NCI-H526 treated with DMSO at 0.1 percent for 48 hours (cell line): ENCODE results near the gene MAP3K5.

ENCODE experiments used
- DNase-seq: peaks from one replicate; lab custom pipeline; 2025; lab: John Stamatoyannopoulos, UW

Gene MAP3K5

GRCh38 chr6:136571065-136571464, 221.2 kb downstream of the MAP3K5 start:
- no peak for DNase-seq

- no peak for DNase-seq
These were observed 224.1 kb downstream of the MAP3K5 start for GRCh38 chr6:136568129-136568528.

DNA sequence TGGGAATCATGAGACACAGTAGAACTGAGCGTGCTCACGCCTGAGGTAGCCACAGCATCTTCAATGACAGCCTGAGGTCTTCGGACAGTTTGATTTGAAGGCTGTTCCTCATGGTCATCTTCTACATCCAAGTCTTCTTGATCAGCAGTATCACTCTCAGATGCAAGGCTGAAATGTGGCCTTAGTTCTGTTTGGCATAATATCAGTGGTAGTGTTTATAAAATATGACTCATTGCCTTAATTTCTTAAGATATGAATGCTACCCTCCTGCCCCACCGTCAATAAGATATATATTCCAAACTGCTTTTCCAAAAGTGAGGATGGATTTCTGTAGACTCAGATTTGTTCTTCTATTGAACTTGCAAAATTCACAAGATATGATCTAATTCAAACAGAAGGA, 224.6 kb downstream of the MAP3K5 start:
- no peak for DNase-seq

GRCh38 chr6:136566851-136567250, 225.4 kb downstream of the MAP3K5 start:
- no peak for DNase-seq

DNA sequence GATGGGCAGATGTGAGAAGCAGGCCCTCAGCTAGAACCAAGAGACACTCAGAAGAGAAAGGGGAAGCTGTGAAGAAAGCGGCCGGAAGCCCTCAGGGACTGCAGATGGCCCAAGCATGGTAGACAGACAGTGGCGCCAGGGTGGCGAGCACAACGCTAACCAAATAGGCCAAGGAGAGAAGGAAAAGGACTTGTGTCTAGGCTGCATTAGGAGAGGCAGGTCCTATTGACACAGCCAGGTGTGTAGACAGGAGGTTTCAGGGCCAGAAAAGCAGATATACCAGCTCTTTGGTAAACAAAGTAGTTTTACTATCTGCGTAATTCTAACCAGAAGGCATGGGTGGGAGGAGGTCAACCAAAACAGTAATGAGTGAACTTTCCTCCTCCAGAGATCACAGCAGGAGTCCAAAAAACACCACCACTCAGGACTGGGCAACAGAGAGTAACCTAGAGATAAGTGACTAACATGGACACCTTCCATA, 226.2 kb downstream of the MAP3K5 start:
- no peak for DNase-seq

- DNase-seq: no peak
These were observed 228.1 kb downstream of the MAP3K5 start for GRCh38 chr6:136564180-136564579.

DNA sequence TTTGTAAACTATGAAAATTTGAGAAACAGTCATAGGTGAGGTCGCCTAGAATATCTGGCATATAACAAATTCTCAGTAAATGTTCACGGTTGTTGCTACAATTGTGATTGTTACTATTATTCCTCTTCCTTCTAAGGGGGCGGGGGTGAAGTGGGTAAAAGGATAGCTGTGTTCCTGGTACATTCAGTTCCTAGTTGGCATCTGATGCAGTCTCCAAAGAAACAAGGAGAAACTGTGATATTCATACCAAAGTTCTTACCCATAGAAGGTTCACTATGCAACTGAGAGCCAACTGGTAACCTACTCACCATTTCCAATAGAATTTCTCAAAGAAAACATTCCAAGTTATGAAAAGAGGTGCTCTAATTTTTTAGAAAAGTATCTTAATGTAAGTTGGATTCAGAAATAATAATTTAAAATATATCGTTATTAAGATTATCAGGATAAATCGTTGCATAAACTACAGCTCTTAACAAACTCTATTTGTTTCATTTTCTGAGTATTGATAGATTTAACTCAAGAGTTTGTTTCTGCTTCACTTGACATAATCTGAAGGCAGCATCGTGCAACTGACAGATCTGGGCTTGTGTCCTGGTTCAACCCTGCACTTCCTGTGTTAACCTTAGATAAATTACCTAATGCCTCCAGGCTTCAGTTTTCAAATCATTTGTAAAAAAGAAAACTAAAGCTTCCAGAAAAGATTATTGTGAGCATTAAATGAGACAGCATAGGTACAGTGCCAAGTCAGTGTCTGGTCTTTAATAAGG, 228.7 kb downstream of the MAP3K5 start:
- DNase-seq: no peak

DNA sequence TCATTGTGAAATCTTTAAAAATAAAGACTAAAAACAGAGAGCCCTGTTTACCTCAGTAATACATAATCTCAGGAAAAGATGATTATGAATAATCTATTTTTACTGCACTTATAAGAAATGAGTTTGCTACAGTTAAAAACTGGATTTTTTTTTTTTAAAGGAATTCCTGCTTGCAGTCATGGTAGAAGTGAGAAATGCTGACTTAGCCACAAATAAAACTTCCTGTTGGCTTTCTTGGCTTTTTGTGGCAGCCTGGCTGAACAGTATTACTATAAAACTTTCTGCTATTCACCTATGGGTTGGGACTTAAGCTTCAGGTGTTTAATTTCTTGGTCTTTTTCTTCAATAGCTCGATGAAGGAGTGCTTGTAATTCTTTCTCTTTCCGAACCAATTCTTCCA, 230.1 kb downstream of the MAP3K5 start:
- DNase-seq: no peak

DNA sequence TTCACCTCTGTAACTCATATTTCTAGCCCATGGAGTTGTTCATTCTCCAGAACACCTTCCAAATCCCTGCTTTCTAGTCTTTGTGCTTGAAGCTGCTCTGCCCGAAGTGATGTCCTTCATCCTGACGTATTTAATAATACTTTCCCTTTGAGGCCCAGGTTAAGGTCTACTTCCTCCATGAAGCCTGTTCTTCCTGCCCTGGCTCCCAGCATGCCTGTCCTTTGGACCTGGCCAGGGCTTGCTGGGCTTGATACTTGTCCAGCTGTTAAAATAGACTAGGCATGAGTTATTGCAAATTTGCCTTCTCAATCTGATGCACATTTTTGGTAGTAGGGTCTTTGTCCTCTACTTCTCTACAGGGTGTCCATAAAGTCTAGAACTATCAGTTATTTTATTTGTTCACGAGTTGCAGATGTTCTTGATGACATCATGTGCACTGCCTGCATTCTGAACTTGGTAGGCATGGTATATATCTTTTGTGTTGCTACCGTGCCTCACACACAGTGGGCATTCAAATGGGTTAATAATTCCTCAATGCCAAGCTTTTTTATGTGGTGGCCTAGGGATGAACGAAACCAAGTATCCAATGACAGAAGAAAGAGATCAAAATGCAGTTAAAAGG, 239.0 kb downstream of the MAP3K5 start:
- no peak for DNase-seq

GRCh38 chr6:136552054-136552453, 240.2 kb downstream of the MAP3K5 start:
- DNase-seq: no peak

GRCh38 chr6:136551103-136551502, 241.2 kb downstream of the MAP3K5 start:
- DNase-seq: peak; percentile 42

DNA sequence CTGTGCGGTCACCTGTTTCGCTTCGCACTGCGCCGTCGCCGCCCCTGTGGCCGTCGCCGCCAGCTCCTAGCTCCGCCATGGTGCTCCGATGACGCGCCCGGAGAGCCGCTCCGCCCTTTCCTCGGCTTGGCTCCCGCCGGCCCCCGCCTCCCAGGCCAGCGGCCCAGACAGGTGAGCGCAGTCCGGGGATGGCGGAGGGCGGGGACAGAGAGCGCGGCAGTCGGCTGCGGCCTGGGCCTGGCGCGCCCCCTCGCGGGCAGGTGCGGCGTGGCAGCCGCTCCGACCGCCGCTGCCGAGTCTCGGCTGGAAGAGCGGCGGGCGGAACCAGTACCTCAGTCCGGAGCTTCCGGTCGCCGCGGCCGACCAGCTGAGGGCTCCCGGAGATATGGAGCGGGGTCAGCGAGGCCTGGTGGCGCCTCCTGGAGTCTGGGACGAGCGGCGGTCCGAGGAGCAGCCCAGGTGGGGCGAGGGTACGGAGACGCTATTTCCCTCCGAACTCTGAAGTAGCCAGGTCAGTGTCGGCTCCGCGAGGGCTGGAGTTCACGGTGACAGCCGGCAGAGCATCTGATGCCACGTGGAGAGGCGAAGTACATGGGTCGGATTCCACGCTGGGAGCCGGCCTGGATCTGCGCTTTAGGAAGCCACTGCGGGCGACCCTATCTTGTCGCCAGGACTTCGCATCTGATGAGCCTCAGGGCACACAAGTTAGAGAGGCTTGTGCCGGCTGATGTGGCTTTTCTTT, 241.8 kb downstream of the MAP3K5 start, which contains the start of gene MAP7:
Gene MAP7, minus strand, starts transcription at position 93 of the 742 bp plus-strand sequence. Its CDS starts 14 bp downstream, at position 79.
- peak; percentile 87 for DNase-seq

DNA sequence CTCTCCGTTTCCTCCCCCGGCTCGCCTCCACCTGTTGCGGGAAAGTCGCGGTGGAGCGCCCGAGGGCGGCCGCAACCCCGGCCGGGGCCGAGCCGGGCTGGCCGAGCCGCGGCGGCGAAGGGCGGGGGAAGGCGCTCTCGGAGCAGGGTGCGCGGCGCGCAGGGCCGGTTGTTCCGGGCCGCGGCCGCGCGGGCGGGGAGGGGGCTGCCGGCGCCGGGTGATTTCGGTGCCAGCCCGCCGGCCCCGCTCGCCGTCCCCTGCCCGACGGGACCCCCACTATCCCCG, 242.3 kb downstream of the MAP3K5 start:
- DNase-seq: peak; percentile 60

DNA sequence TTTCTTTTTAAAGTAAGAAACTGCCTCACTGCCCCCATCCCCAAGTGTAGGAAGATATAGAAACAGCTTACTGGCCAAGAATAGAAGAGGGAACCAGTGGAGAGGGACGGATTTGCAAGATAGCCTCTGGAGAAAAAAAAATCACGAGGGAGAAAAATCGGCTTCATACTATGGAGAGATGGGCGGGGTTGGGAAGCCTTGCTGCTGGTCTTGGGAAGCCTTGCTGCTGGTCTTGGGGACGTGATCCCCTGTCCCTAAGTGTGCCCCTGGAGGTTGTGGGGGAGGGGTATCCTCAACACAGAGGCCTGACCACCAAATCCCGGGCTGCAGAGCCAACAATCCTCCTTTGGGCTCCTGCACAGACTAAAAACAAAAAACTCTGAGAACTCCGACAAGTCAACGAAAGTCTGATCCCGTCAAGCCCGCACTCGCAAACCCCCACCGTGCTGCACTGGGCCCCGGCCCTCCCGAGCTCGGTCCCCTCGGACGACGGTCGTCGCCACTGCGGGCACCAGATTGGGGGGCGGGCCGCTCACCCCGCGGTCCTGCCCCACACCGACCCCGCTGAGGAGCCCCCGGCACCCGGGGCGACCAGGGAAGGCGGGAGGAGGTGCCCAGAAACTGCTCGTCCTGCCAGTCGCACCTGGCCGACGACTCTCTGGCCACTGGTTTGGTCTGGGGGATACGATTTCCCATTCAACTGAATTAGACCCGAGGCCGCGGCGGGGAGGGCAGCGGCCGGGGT, 242.8 kb downstream of the MAP3K5 start:
- peak; percentile 37 for DNase-seq

GRCh38 chr6:136548582-136549299, 243.5 kb downstream of the MAP3K5 start:
- DNase-seq: no peak

DNA sequence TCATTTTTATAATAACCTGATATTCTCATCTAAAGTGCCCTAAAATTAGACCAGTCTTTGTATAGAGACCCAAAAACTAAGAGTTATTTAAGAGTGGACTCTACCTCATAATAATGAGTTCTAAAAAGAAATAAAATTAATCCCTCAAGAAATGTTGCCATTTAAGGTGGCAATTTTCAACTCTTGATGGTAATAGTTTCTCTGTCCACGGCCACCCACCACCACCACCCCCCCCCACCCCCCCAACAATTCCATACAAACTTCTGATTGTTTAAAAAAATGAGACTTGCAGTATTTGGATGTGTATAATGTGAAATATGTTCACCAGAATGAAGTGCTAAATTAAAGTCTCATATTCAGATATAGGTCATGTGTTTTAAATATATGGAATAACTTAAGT, 244.4 kb downstream of the MAP3K5 start:
- no peak for DNase-seq

DNA sequence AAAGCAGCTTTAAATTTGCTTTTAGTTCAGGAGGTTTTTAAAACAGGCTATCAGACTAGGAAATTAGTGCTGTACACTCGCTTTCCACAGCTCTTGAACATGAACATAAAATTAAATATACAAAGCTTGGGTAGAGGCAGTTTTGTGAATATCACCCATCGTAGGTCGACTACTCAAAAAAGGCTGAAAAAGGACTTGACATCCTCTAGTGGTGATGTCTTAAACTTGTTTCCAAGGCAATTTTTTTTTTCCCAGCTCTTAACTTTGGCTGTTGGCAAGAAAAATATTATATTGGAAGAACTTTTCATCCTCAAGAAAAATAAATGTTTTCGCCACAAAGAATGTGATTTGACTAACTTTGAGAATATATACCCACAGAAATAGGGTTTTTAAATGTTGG, 244.9 kb downstream of the MAP3K5 start:
- DNase-seq: peak; percentile 29

DNA sequence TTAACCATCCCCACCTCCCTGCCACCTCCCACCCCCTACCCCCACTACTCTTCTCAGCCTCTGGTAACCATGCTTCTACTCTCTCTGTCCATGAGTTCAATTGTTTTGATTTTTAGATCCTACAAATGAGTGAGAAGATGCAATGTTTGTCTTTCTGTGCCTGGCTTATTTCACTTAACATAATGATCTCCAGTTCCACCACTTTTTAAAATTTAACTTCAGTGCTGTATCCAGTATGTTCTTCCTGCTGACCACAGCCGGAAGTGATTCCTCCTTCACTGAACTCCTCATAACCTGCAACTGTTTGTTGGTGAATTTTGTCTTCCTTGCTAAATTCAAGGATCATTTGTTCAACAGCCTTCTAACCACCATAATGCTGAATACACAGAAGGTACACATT, 245.9 kb downstream of the MAP3K5 start:
- no peak for DNase-seq

DNA sequence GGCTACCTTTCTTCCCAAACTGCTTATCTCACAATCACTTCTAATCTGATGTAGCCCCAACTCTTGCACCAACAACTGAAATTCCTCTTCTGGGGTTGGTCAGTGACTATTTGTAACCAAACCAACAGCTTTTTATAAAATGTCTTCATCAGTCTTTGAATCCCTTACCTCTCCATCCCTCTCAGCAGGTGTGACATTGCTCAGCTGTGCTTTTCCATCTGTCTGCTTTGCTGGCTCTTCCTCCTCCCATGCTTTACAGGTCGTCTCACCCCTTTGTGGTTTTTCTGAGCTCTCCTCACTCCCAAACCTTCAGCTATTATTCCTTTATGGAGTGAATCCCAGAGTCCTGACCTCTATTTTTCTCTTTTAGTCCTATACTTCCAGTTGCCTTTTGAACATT, 248.0 kb downstream of the MAP3K5 start:
- no peak for DNase-seq

- DNase-seq: no peak
These were observed 250.9 kb downstream of the MAP3K5 start for GRCh38 chr6:136541395-136541794.

DNA sequence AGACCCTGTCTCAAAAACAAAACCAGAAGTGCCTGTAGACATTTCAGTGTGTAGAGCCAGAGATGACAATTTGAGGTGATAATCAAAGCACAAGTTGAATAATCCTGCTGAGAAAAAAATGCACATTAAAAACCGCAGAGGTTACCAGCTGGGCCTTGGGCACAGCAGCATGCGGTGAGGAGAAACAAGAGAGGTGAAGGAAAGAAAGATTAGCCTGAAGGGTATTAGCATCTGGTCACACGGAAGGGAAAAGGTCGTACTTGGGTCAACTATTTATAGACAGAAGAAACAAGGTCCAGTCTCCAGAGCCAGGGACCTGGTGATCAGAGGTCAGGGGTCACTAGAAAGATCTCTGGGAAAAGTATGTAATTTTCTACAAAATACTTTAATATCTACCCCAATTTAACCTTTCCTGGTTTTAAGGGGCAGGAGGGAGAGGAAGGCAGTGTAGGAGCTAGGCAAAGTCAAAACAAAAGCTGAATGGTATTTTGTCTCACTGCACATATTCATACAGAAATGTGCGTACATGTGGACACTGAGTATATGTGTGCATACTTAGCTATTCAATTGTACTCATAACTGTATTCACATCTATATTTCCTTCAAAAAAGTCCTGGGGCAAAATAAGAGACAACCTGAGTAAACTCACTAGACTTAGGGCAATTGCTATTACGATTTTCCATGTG, 252.2 kb downstream of the MAP3K5 start:
- DNase-seq: no peak
